Measurements from ENCODE around the gene CLASP1.

Gene CLASP1

DNA sequence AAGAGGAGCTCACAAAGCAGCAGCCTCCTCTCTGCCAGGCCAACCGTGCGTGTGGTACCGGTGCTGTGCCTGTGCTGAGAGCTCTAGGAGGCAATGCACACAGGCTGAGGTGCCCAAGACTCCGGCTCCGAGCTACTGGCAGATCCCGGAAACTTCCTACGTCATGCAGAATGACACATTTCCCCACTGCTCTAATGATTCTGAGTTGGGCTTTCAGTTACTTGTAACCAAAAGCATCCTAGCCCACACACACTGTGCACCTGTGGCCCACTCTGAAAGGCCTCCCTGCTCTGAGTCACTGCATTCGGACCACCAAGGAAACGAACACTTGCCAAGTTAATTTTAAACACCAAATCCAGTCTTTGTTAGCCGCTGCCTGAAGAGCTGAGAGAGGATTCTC, 127.9 kb downstream of the CLASP1 start:
- TF ChIP-seq, protein P1, sequence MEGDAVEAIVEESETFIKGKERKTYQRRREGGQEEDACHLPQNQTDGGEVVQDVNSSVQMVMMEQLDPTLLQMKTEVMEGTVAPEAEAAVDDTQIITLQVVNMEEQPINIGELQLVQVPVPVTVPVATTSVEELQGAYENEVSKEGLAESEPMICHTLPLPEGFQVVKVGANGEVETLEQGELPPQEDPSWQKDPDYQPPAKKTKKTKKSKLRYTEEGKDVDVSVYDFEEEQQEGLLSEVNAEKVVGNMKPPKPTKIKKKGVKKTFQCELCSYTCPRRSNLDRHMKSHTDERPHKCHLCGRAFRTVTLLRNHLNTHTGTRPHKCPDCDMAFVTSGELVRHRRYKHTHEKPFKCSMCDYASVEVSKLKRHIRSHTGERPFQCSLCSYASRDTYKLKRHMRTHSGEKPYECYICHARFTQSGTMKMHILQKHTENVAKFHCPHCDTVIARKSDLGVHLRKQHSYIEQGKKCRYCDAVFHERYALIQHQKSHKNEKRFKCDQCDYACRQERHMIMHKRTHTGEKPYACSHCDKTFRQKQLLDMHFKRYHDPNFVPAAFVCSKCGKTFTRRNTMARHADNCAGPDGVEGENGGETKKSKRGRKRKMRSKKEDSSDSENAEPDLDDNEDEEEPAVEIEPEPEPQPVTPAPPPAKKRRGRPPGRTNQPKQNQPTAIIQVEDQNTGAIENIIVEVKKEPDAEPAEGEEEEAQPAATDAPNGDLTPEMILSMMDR (IDR thresholded peaks at IDR 0.05; ENCODE audit: control insufficient read depth, extremely low read depth, insufficient read depth), result no peak
- H3K4me3 ChIP-seq (ENCODE audit: low read depth, low read length), result no peak overlapping the region
- DNase-seq (ENCODE audit: low read depth), result no peak

DNA sequence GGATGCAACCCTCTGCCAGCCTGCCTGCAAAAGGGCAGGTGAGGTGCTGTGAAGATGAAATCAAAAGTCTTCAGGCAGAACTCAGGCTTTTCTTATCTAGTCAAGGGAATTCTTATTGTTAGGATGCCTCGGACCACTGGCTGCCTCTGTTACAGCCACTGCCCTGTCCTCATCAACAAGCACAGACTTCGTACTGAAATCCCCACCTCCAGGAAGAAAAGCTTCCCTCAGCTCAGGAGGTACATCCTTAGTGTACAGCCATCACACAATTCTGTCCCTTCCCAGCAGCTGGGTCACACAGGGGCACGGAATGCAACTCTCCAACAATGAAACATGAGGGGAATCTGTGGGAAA, 128.6 kb downstream of the CLASP1 start:
- TF ChIP-seq, protein P1 (IDR thresholded peaks at IDR 0.05; ENCODE audit: control insufficient read depth, extremely low read depth, insufficient read depth), result no peak
- no peak overlapping the region for H3K4me3 ChIP-seq (ENCODE audit: low read depth, low read length)
- DNase-seq (ENCODE audit: low read depth), result no peak

DNA sequence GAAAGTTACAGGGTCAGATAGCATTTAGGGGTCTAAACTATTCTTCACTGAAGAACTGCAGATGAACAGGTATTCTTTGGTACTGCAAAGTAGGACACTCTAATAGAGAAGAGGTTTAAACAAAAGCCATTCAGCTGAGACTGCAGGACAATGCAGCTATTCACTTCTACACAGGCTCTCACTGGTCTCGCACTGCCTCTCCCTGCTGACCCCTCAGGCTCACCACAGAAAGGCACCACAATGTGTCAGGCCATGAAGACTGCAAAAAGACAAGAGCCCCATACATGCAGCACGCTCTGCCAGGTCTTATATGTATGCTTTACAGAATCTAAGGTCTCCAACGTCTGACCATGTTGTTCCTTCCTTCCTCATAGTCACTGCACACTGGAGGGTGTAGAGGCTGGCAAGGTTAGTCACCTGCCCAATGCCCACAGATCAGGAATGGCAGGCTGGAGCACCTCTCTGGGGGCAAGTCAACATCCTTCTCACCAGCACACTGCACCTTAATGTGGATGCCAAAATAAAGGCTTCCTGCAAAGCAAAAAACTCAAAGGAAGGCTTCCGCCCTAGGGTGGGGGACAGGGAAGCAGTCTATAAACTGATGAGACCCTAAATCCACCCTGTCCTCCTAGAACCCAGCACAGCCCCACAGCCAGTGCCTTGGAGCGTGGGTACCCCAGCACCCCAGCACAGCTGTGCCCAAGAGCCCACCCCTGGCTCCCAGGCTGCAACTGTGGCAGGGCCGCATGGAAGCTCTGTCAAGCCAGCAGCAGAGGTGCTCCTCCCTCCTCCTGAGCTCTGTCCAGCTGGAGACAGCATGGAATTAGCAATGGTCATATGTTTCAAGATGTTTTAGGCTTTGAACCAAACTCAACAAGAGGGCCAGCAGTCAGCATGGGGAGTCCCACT, 129.3 kb downstream of the CLASP1 start:
- DNase-seq (ENCODE audit: low read depth), result no peak
- no peak overlapping the region for H3K4me3 ChIP-seq (ENCODE audit: low read depth, low read length)
- TF ChIP-seq, protein P1 (IDR thresholded peaks at IDR 0.05; ENCODE audit: control insufficient read depth, extremely low read depth, insufficient read depth), result no peak

DNA sequence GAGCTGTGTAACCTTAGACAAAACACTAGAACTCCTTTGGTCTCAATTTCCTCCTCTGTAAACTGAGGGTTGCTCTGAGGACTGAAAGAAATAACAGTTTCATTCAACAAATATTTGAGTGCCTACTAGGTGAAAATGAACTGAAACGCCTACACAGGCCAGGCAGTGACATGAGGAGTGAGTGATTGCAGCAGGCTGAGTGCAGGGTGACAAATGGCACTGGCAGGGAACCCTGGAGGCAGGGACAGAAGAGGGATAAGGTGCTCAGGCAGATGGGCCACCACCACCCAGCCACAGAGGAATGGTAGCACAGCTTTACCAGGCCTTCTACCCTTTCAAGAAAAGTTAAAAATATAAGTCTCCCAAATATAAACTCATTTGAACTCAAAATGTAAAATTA, 130.1 kb downstream of the CLASP1 start:
- H3K4me3 ChIP-seq (ENCODE audit: low read depth, low read length), result no peak overlapping the region
- TF ChIP-seq, protein P1 (IDR thresholded peaks at IDR 0.05; ENCODE audit: control insufficient read depth, extremely low read depth, insufficient read depth), result no peak
- no peak for DNase-seq (ENCODE audit: low read depth)

DNA sequence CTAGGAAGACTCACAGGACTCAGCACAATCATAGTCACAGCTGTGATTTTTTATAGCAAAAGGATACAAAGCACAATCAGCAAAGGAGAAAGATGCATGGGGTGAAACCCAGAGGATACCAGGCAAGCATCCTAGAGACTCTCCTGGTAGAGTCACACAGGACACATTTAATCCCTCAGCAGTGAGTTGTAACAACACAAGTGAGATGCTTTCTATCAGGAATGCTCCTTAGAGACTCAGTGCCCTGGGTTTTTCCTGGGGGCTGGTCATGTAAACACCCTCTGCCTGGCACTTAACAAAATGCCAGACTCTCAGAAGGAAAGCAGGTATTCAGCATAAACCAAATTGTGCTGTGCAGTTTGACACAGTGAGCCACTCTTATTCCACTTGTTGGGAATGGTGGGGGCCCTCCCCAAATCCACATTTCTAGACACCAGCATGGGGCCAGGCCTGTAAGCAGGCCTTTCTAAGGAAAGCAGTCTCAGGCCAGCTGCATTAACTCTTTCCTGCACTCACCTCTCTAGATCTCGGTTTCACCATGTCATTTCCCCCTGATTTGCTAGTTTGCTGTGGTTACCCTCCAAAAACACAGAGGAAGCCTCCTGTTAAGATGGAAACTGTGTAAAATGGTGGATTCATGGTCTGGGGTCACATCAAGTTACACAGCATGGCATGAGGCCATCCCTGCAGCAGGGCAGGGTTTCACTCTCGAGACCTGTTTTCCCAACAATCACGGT, 135.5 kb downstream of the CLASP1 start:
- TF ChIP-seq, protein P1 (IDR thresholded peaks at IDR 0.05; ENCODE audit: control insufficient read depth, extremely low read depth, insufficient read depth), result no peak
- no peak overlapping the region for H3K4me3 ChIP-seq (ENCODE audit: low read depth, low read length)

DNA sequence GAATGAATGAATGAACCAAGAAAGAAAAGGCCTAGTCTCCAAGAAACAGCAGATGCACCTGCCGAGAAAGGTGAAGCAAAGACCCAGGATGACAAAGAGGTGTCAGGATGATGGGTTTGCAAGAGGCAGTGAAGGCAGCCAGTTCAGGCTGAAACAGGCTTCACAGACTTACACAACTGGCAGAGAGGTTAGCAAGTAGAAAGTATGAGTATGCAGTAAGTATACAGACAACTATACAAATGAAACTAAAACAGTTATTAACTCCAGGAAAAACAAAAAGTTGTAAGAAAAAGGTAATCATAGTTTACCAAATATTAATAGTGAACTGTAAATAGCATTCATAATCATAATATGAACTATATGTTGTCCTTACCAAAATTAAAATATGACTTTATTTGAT, 138.4 kb downstream of the CLASP1 start:
- no peak overlapping the region for H3K4me3 ChIP-seq (ENCODE audit: low read depth, low read length)
- TF ChIP-seq, protein P1 (IDR thresholded peaks at IDR 0.05; ENCODE audit: control insufficient read depth, extremely low read depth, insufficient read depth), result no peak
- no peak for DNase-seq (ENCODE audit: low read depth)

More for the DNA sequence above, 135.5 kb downstream of the CLASP1 start:
- no peak for DNase-seq (ENCODE audit: low read depth)

Data from LNCaP clone FGC (cell line).